Measurements from ENCODE around the gene FHIT. TPM values are rescaled to one million over a fixed set of nuclear protein-coding genes. Genes with fewer than 3 reads are reported as not detected.

The FHIT gene
- total and polyA plus RNA-seq, 4 donors: 2.1 to 14.7 (median 6.6) TPM

GRCh38 chr3:60056404-60056803, 1194.8 kb downstream of the FHIT start:
- H3K36me3 ChIP-seq (ENCODE audit: control insufficient read depth in 4 of 4, insufficient read depth in 3 of 4, low read depth in 1 of 4, low read length in 3 of 4): no peaks in the 10 kb centered on the region
- H3K9ac ChIP-seq (ENCODE audit: low read depth in 1 of 2, low read length in 2 of 2): no peak overlapping the region
- H3K4me3 ChIP-seq (ENCODE audit: low read depth in 1 of 3, low read length in 3 of 3): no peak overlapping the region
- H3K27me3 ChIP-seq (ENCODE audit: control insufficient read depth in 4 of 4, insufficient read depth in 4 of 4, low read length in 3 of 4): no peaks in the 10 kb centered on the region
- H3K27ac ChIP-seq (ENCODE audit: low read depth in 1 of 2, low read length in 2 of 2): no peak overlapping the region
- no peaks in the 10 kb centered on the region for H3K4me1 ChIP-seq (ENCODE audit: control insufficient read depth in 4 of 4, insufficient read depth in 4 of 4, low read length in 3 of 4)
- DNase-seq (ENCODE audit: low spot score): no peak
- TF ChIP-seq ATF3 (IDR thresholded peaks at IDR 0.05): no peak
- TF ChIP-seq YY1 (IDR thresholded peaks at IDR 0.05): no peak
- TF ChIP-seq FOXA2 (IDR thresholded peaks at IDR 0.05): no peak
- no peak for TF ChIP-seq ZBTB33 (IDR thresholded peaks at IDR 0.05)
- no peak for TF ChIP-seq TAF1 (conservative IDR thresholded peaks at IDR 0.05)
- no peak for TF ChIP-seq SP1 (IDR thresholded peaks at IDR 0.05)
- no peak for TF ChIP-seq NR2F2 (IDR thresholded peaks at IDR 0.05)
- 76% methylated on average over 4 of the region's 4 CpGs for WGBS
- no peaks in the 10 kb centered on the region for H3K9me3 ChIP-seq (ENCODE audit: control insufficient read depth in 4 of 4, low read length in 3 of 4)

GRCh38 chr3:60055765-60056164, 1195.5 kb downstream of the FHIT start:
- no peak for DNase-seq (ENCODE audit: low spot score)
- no peak overlapping the region for H3K4me3 ChIP-seq (ENCODE audit: low read depth in 1 of 3, low read length in 3 of 3)
- H3K9ac ChIP-seq (ENCODE audit: low read depth in 1 of 2, low read length in 2 of 2): no peak overlapping the region
- no peak for TF ChIP-seq HNF4G (IDR thresholded peaks at IDR 0.05)
- TF ChIP-seq RXRA (IDR thresholded peaks at IDR 0.05): no peak
- no peak for TF ChIP-seq RAD21 (IDR thresholded peaks at IDR 0.05)
- no peak for TF ChIP-seq YY1 (IDR thresholded peaks at IDR 0.05)
- TF ChIP-seq GABPA (IDR thresholded peaks at IDR 0.05 in 1 of 2, conservative IDR thresholded peaks at IDR 0.05 in 1 of 2): no peak
- TF ChIP-seq TAF1 (conservative IDR thresholded peaks at IDR 0.05): no peak
- TF ChIP-seq HNF4A (conservative IDR thresholded peaks at IDR 0.05): no peak
- TF ChIP-seq EGR1 (IDR thresholded peaks at IDR 0.05; ENCODE audit: low read depth in 2 of 2): no peak
- no peak for TF ChIP-seq FOXA1 (IDR thresholded peaks at IDR 0.05)
- TF ChIP-seq MAX (IDR thresholded peaks at IDR 0.05): no peak
- no peak for TF ChIP-seq CTCF (IDR thresholded peaks at IDR 0.05; ENCODE audit: low read depth, low read length, missing input control)
- TF ChIP-seq FOXA2 (IDR thresholded peaks at IDR 0.05): no peak
- no peak for TF ChIP-seq SP1 (IDR thresholded peaks at IDR 0.05)
- TF ChIP-seq JUND (IDR thresholded peaks at IDR 0.05): no peak
- no peak for TF ChIP-seq NR2F2 (IDR thresholded peaks at IDR 0.05)
- H3K27ac ChIP-seq (ENCODE audit: low read depth in 1 of 2, low read length in 2 of 2): no peak overlapping the region
- no peaks in the 10 kb centered on the region for H3K36me3 ChIP-seq (ENCODE audit: control insufficient read depth in 4 of 4, insufficient read depth in 3 of 4, low read depth in 1 of 4, low read length in 3 of 4)
- 82% methylated on average over 6 of the region's 6 CpGs for WGBS
- no peaks in the 10 kb centered on the region for H3K27me3 ChIP-seq (ENCODE audit: control insufficient read depth in 4 of 4, insufficient read depth in 4 of 4, low read length in 3 of 4)
- H3K9me3 ChIP-seq (ENCODE audit: control insufficient read depth in 4 of 4, low read length in 3 of 4): no peaks in the 10 kb centered on the region
- no peaks in the 10 kb centered on the region for H3K4me1 ChIP-seq (ENCODE audit: control insufficient read depth in 4 of 4, insufficient read depth in 4 of 4, low read length in 3 of 4)

All from liver (tissue), 9 donors.